Measurements from ENCODE around the gene AP1M2.
A peak's percentile ranks its signal among the peaks of the same experiment; 100 is the strongest.
"Not testable (repeated sequence)": the region's sequence is repeated elsewhere in the genome, so short reads cannot be mapped to it uniquely, and the experiment has no call there.

The AP1M2 gene

GRCh38 chr19:10600149-10600548, 13.0 kb upstream of the AP1M2 start:
- no peak for DNase-seq

- DNase-seq: no peak
Observed at GRCh38 chr19:10593820-10594637, 6.9 kb upstream of the AP1M2 start.

- no peak for DNase-seq
Observed at GRCh38 chr19:10593148-10593547, 6.0 kb upstream of the AP1M2 start.

GRCh38 chr19:10587839-10588150, 683 bp upstream of the AP1M2 start:
- DNase-seq: no peak

- DNase-seq: no peak
Observed at GRCh38 chr19:10586396-10586795, 716 bp downstream of the AP1M2 start.

- DNase-seq: no peak
Observed at GRCh38 chr19:10583036-10583776, 3.9 kb downstream of the AP1M2 start.

- DNase-seq: no peak
Observed at GRCh38 chr19:10582091-10582490, 5.0 kb downstream of the AP1M2 start.

GRCh38 chr19:10580979-10581631, 6.0 kb downstream of the AP1M2 start:
- no peak for DNase-seq

GRCh38 chr19:10577951-10578350, 9.2 kb downstream of the AP1M2 start:
- no peak for DNase-seq

- no peak for DNase-seq
Observed at GRCh38 chr19:10575011-10575716, 11.9 kb downstream of the AP1M2 start.

- DNase-seq: no peak
Observed at GRCh38 chr19:10574462-10574861, 12.7 kb downstream of the AP1M2 start.

GRCh38 chr19:10573793-10574192, 13.3 kb downstream of the AP1M2 start:
- DNase-seq: not testable (repeated sequence)

- DNase-seq: peak; percentile 91
Observed at GRCh38 chr19:10568826-10569651, 18.1 kb downstream of the AP1M2 start, which contains the start of gene CDKN2D. TSS of gene CDKN2D (minus strand) at chr19:10568979. CDS start at chr19:10568653, 326 bp downstream.

GRCh38 chr19:10568062-10568825, 18.9 kb downstream of the AP1M2 start:
- no peak for DNase-seq

GRCh38 chr19:10567656-10568055, 19.5 kb downstream of the AP1M2 start:
- no peak for DNase-seq

GRCh38 chr19:10566658-10567410, 20.3 kb downstream of the AP1M2 start:
- DNase-seq: no peak

- DNase-seq: no peak
Observed at GRCh38 chr19:10566408-10566657, 20.8 kb downstream of the AP1M2 start.

GRCh38 chr19:10565567-10566407, 21.3 kb downstream of the AP1M2 start, which contains the start of gene KRI1:
TSS of gene KRI1 (minus strand) at chr19:10566010. CDS start at chr19:10565999, 11 bp downstream.
- DNase-seq: peak; percentile 89

GRCh38 chr19:10565028-10565566, 22.0 kb downstream of the AP1M2 start:
- no peak for DNase-seq

- DNase-seq: no peak
Observed at GRCh38 chr19:10562609-10563008, 24.5 kb downstream of the AP1M2 start.
